T-helper 2 cell treated with Interferon-gamma antibody and Interleukin-4, amounts not matched to agents 100 ng/mL and 5 ng/mL, for 36 hours (primary cell): ENCODE results near the gene CCDC73. TPM values are rescaled to one million over a fixed set of nuclear protein-coding genes. Genes with fewer than 3 reads are reported as not detected.
"Not testable (repeated sequence)": the region's sequence is repeated elsewhere in the genome, so short reads cannot be mapped to it uniquely, and the experiment has no call there.

Experiments
- intact Hi-C: fragments of 100-400 bp; cut with micrococcal nuclease; formaldehyde crosslinking; loops from one replicate; pipeline ENCODE4 v1.15.1; 2023
- total RNA-seq: library from RNA; stranded (reverse); gene quantifications from 2 replicates; pipeline ENCODE4 v1.2.3, GENCODE V29; 2022

The CCDC73 gene
- total RNA-seq, 1 donor from 2014 or later = 0.11 TPM

DNA sequence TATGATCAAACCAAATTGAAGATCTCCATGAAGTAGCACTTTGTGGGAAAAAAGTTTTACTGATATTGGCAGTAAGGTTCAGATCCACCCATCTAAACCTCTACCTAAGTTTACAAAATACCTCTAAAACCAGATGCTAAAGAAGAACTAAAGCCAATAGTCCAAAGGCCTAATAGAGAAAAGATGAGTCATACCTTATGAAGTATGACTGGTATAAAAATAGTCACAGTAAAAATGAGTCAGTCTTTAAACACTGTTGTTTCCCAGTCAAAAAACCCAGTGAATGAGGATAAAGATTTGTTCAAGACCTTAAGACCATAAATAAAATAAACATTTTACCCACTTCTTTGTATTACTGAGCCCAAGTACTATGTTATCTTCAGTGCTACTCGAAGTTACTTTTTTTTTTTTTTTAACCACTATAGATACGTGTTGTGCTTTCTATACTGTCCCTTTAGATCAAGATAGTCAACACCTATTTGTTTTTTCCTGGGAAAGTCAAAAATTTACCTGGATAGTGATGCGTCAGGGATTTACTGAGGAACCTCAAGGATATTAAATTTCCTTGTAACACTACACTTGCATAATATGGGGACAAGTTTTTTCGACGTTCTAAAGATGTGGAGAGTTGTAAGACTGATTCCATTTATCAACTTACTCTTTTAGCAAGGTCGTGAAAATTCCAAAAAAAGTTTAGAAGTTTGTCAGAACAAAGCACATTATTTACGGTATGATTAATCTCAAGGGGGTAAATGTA lies 87.3 kb downstream of the CCDC73 start:
- intact Hi-C loops = no loop called here

DNA sequence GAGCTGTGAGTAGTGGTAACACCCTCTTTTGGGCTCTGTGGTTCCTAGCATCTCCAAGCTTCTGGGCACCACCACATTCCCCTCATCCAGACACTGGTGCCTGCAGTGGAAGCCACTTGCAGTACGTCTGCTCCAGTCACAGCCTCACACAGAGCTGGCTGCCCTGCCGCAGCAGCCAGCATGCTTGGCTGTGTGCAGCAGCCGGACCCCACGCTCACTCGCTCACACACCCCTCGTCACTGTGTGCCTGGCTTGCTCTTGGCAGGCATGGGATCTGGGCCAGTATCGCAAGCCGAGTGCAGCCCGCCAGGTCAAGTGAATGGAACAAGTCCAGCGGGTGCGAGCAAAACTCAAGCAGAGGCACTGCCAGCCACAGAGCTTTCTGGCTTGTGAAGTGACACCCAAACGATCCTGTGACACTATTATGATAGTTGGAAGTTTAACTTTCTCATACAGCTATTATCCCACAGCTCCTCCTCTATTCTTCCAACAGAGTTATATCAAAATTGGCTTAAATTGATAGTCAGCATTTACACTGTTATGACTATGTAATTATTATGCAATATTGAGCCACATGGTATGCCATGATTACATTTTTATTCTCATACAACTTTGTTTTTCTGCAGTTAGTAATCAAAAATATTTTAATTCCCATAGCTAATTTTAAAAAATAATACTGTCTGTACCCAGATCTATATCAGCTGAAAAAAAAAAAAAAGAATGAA lies 89.0 kb downstream of the CCDC73 start:
- intact Hi-C loops = no loop called here

DNA sequence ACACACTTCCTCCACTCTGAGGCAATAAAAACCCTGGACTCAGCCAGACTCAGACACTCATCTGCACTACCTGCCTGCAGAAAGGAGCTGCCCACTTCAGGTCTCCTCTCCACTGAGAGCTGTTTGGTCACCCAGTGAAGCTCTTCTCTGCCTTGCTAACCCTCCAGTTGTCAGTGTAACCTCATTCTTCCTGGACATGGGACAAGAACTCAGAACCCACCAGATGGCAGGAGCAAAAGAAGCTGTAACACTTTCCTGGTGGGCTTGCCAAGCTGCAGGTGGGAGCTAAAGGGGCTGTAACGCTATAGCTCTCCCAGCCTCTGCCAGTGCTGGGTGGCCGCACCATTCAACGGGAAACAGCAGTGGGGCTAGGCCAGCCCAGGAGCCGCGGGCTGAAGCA lies 89.7 kb downstream of the CCDC73 start:
- intact Hi-C loops = no loop called here

DNA sequence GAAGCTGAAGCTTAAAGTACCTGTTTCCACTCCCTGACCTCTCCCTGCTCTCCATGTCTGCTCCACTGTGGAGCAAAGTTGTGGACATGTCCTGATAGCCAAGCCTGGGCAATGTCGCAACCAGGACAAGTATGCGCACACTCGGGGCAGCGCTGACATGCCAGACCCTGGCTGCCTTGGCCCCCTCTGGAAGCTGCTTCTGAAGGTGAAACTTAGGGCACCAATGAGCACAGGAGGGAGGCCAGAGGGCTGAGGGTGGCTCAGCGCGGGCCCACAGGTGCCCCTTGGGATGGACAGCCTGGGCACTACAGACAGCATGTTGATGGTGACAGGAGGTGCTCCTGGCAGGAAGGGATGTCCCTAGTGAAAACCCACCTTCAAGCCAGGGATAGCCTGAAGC lies 90.2 kb downstream of the CCDC73 start:
- intact Hi-C loops = no loop called here

DNA sequence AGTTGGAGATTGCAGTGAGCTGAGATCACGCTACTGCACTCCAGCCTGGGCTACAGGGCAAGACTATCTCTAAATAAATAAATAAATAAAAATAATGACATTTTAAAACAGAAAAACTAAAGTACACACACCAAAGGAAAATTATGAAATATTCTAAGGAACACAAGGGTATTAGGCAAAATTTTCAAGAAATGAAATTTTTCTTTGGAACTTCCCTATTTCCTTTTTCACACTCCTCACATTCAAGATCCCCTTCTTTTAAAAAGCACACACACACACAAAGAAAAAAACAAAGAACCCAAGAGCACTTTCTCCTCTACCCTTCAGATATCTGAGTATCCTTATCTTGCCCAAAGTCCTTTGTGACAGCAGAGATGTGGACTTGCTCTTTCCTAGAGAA lies 92.8 kb downstream of the CCDC73 start:
- intact Hi-C loops = no loop called here

DNA sequence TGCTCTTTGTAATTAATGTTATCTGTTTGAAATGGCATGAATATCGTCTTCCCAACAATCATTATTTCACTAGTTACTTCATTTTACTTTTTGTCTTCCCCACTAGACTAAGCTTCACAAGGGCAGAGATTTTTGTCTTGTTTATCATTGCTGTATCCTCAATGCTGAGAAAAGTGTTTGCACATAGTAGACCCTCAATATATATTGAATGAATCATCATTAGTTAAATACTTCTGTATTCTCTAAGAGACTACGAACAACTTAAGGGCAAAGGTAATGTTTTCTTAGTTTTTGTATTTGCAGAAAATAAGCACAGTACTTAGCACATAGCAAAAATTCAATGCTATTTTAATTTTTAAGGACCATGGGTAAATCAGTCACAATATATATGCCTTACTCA lies 95.9 kb downstream of the CCDC73 start:
- intact Hi-C loops = no loop called here

DNA sequence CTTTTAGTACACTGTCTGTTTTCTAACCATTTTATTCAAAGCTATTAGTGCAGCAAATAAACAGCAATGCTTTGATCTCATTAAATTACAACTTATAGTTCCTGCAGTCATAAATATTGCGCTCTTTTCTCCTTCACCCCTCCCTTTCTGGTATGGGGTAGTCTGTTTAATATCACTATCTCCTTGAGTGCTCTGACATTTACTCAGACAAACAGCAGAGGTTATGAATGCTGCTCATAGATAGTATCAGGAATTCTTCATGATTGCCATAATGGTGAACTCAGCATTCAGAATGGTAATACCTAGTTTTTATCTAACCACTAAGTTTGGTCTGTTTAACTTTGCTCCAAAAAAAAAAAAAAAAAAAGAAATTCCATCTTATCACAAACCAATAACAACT lies 123.4 kb downstream of the CCDC73 start:
- intact Hi-C loops = no loop called here

DNA sequence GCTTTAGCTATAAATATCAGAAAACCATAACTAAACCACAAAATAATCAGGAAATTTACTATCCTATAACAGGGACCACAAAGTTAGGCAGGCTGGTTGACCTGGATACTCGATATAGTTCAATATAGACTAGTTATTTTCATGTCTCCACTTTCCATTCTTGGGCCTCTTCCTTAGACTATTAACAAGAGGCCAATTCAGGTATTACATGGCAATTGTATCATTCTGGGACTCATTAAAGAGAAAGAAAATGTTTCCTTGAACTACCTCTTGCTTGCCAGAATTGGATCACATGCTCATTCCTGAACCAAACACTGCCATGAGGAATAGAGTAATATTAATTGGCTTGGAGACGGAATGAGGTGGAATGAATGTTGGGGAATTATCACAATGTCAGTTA lies 134.8 kb downstream of the CCDC73 start:
- intact Hi-C loops = no loop called here

DNA sequence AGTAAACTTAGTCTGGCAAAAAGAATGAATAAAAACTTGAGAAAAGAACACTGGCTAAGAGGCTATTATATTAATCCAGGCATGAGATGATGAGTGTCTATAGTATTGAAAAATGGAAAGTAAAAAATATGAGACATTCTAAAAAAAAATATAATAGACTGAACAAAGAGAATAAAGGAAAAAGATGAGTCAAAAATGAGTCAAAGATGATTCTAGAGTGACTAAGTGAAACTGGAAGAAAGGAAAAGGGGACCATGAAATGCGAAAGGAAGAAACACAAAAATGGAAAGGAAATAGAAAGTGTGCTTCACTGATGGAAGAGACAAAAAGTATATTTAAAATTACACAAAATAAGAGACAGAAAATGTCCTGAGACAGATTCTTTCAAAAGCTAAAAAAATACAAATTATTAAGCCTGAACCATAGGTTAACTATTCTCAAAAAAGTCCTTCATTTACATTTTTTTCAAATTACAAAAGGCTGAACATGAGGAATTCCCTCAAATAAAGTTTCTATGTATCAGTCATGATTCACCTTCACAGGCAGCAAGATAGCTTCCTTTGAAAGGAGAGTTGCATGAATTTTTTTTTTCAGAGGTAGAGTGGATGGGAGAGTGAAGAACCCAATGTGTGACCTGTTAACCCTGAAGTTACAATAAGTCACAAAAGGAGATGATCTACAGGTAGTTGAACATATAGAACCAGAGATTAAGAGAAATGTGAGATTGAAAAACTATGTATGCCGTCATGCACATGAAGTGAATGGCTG lies 135.6 kb downstream of the CCDC73 start:
- intact Hi-C loops = no loop called here

DNA sequence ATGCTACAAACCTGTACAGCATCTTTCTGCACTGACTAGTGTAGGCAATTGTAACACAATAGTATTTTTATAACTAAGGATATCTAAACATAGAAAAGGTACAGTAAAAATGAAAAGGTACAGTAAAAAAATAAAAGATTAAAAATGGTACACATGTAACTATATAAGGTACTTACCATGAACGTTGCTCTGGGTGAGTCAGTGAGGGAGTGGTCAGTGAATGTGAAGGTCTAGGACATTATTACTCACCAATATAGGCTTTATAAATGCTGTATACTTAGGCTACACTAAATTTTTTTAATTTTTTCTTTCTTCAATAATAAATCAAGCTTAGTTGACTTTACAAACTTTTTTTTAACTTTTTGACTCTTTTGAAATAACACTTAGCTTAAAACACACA lies 150.9 kb downstream of the CCDC73 start:
- intact Hi-C loops = no loop called here

DNA sequence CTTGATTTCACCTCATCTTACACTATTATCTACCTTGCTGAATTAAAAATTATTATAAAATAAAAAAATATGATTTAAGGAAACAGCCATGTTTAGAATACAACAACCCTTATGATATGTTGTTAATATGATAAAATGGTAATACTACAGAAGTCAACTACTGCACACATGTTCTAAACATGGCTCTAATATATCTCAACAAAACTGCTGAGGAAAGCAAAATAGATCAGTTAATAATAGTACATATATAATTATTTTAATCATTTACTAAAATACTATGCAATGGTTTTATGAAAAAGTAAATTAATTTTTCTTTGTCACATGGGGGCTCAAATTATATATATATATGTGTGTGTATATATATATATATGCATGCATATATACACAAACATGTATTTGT lies 153.1 kb downstream of the CCDC73 start:
- intact Hi-C loops = no loop called here

DNA sequence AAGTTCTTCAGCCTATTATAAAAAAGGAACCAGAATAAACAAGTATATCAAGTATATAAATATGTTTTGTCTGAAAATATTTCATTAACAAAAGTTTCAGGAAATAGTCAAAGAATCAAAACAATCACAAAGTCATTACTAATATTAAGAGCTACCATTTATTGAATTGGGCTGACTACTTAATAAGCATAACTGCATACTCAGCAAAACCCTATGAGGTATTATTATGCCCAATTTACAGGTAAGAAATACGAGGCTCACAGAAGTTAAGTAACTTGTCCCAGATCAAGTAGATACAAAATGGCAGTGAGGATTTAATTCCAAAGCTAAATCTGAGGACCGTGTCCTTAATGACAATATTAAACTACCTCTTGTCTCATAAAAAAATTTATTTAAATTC lies 158.6 kb downstream of the CCDC73 start:
- intact Hi-C loops = no loop called here

DNA sequence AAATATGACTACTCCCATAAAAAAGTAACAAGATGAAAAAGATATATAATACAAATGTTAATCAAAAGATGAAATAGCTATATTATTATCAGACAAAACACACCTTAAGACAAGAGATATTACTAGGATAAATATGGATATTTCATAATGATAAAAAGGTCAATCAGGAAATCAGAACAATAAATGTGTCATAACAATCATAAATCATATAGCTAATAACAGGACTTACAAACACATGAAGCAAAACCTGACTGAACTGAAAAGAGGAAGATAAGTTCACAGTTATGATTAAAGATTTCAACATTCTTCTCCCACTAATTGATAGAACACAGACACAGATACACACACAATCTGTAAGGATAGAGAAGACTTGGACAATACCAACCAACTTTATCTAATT lies 163.6 kb downstream of the CCDC73 start:
- intact Hi-C loops = no loop called here

DNA sequence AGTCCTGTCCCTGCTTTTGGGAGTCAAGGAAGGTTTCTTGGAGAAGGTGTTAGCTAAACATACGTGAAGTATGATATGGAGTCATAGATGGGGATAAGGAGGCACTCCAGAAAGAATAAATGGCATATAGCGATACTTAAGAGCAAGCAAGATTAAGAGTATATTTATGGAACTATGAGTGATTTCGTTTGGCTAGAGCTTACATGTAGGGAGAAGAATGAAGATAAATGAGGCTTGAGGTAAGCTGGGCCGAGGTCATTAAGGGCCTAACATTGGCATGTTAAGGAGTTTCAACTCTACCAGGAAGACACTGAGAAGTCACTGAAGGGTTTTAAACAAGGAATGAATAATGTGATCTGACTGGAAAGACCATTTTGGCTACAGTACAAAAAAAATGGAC lies 177.6 kb downstream of the CCDC73 start:
- intact Hi-C loops = no loop called here

DNA sequence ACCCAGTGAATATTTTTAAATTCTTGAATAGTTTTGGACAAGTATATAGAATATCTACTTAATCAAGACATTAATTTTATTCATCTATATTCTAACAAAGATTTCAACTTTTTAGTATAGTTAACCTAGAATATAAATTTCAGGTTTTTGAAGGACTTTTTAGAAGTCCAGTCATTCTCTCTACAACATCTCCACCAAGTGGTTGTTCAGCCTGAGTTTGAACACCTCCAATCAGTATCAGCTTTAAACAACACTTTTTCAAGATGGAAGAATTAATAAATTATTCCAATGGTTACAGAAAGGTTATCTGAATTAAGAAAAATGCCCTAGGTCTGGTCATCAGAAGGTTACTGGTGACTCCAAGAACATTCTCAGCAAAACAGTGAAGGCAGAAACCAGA lies 179.0 kb downstream of the CCDC73 start:
- intact Hi-C loops = no loop called here

DNA sequence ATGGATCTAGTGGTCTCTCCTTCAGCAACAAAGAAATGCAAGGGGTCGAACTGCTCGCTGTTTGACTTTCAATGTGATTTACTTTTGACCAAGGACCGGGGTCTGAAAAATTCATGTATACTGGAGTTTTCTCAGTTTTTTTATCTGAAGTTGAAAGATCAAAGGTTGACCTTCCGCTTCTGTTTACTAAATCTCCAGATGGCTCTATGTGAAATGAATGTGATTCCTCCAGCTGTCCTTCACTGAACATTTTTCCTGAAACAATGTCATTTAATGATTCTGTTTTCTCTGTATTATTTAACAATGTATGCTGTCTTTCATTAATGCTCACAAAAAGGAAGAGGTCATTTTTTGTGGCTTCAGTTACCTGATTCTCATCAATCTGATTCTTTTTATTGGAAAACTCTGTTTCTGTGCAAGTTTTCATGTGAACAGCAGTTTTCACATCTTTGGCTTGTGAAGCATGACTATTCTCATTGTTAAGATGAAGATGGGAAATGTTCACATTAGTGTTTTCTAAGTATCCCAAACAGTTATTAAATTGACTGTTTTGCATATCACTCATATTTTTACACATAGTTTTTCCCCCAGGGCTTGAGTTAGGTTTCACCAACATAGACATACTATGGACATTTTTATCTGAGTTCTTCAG lies 180.8 kb downstream of the CCDC73 start:
- intact Hi-C loops = no loop called here

DNA sequence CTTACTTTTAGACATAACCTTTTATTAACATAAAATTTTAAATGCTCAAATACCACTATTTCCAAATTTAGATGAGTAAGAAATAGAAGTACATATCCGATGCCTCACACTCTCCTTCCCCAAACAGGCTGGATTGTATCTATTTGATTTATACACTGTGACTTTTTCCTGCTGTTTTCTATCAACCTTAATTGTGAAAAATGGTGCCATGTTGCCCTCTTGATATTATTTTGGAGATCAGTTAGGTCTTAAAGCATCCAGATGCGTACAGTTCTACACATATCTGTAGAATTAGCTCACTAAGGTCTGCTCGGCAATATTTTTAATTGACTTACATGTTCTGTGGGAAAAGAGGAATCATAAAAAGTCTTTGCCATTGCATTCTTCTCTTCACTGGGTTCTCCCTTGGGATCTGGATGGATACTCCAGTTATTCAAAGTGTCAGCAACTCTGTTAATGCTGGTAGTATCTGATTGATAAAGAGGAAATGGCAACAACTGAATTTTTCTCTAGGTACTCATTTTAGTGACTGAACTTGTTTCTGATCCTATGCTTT lies 183.6 kb downstream of the CCDC73 start:
- intact Hi-C loops = no loop called here

DNA sequence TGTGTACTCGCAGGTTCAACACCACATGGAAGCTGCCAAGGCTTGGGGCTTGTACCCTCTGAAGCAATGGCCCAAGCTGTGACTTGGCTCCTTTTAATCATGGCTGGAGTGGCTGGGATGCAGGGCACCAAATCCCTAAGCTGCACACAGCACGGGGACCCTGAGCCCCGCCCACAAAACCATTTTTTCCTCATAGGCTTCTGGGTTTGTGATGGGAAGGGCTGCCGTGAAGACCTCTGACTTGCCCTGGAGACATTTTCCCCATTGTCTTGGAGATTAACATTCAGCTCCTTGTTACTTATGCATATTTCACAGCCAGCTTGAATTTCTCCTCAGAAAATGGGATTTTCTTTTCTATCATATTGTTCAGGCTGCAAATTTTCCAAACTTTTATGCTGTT lies 185.6 kb downstream of the CCDC73 start:
- intact Hi-C loops = not testable (repeated sequence)

DNA sequence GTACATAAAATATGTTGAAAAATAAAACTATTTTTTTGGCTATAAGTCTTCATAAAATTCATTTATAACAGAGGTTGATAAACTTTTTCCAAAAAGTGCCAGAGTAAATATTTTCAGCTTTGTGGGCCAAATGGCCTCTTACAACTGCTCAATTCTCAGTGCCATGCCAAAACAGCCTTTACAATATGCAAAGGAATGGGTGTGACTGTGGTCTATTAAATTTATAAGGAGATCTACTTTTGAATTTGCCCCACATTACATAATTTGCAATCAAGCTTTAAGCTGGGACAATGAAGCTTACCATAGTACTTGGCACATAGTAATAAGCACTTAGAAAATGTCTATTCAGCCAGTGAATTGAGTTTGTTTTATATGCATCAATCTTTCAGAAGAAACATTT lies 188.2 kb downstream of the CCDC73 start:
- intact Hi-C loops = no loop called here

DNA sequence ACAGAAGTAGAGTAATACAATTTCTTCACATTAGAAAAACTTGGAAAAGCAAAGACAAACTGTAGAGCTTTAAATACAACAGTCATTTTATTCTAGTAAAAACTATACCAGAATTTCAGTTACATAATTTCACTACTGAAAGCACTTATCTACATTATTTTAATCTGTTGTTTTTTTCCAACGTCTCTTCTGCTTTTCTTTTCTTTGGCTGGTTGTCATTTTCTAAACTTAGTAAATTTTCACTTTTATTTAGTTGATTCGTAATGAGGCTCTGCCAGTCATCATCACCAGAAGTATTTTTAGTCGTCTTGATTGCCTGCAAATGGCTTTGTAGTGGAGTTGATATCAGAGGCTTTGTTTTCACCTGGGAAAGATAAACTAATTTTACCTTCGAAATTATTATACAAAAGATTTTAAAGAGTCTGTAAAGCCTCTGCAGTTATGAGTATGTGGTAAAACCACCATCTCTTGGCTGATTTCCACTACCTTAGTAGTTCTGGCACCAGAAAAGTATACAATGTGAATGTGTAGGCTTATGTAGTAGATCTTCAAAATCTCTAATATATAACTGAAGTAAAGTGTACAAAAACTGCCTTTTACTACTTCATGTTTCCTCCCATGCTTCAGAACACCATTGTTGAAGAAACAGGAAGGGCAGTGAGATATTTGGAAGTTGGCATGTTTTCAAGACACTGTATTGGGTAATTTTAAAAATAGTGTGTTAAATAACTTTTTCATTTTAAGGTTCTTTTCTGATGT lies 191.6 kb downstream of the CCDC73 start:
- intact Hi-C loops = no loop called here

DNA sequence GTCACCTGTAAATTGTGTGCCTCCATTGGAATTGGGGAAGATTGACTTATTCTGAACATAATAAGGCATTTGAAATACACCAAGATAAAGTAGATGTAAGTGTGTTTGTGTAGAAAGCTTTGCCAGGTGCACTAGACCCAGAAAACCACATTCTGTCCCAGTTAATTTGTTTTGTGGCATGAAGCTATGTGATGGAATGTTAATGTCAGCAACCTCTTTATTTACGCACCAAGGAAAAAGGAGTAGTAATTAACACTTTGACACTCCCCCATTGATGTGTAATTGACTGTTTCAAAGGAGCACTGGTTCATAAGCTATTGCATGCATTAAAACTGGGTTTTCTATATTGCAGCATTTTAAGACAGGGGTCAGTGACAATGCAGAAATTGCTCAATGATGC lies 196.5 kb downstream of the CCDC73 start:
- intact Hi-C loops = no loop called here
